ENCODE results near the gene CRYGN.

GRCh38 chr7:151402029-151402835 is 37.7 kb downstream of the CRYGN start:
- no peak for TF ChIP-seq POLR2A (IDR thresholded peaks at IDR 0.05)
- TF ChIP-seq CTCF (IDR thresholded peaks at IDR 0.05), result no peak
